Activated CD4-positive, alpha-beta T cell treated with anti-CD3 and anti-CD28 coated beads, Interleukin-2, amount 50 U/mL, for 16 hours (primary cell): ENCODE results near the gene OPN1SW.

Experiments
- DNase-seq: peaks from one replicate; pipeline ENCODE4 v3.0.0-alpha.2; 2020

OPN1SW gene

DNA sequence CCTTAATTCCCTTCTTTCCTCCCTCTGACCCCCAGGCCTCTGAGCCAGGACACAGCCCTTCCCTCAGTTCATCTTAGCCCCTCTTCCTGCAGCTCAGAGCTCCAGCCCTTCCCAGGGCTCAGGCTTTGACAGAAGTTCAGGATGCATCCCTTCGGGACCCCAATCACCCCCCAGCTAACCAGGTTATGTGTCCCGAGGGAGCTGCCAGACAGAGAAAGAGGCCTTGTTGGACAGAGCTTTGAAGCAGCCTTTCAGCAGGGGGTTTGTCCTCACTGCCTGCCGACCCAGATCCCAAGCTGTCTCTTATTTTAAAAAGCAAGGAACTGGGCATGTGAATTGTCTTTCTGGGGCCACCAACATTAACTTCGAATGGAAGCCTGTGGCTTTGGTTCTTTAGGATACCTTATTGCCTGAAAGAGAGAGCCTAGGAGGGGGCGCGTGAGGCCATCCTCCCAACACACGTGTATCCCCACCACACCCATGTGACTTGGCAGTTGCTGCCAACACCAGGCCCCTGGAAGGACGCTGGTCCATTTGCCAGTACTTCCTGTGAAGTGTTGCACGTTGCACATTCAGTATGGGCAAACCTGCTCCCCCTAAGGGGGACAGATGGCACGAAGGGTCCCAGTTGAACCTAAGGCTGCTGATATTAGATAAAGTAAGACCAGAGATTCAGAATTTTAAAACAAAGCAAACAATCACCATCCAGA lies 17.0 kb upstream of the OPN1SW start:
- no peak for DNase-seq

- no peak for DNase-seq
Observed at GRCh38 chr7:128791972-128792327, 16.4 kb upstream of the OPN1SW start.

DNA sequence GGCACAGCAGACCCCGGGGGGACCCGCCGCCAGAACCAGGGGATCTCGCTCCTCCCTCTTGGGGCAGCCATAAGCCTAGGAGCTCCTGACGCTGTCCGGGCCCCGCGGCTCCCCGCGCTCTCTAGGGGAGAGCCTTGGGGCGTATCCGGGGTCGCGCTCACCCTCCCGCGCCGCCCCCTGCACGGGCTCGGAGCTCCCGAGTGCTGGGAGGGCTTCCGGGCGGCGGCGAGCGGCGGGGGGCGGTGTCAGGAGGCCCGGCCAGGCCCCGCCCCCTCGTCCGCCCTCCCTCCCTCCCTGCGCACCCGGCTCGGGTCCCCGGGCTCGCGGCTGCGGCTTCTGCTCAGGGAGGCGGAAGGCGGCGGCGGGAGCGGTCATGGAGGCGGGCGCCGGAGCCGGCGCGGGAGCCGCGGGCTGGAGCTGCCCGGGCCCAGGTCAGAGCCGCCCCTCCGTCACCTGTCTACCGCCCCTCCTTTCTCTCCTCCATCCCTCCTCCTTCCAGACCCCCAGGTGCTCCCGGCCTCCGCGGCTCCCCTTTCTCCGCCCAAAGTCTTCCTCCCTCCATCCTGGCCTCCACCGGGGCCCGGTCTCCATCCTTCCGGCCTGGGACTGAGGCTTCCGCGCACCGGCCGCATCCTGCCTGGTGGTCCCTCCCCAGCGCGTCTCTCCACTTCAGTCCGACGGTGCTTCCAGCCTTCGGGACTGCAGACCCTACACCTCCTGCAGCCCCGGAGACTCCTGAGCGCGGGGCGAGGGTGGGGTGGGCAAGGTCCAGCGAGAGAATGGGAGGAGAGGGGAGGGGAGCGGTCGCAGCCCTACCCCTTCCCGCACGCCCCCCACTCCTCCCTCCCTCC lies 15.8 kb upstream of the OPN1SW start, which contains the start of gene CCDC136:
Gene CCDC136, plus strand, starts transcription at position 848 of the 851 bp plus-strand sequence. CDS start 444 bp downstream, outside the sequence.
- peak; percentile 69 for DNase-seq

- DNase-seq: no peak
Observed at GRCh38 chr7:128790315-128791041, 14.9 kb upstream of the OPN1SW start.

- DNase-seq: no peak
Observed at GRCh38 chr7:128788446-128789412, 13.1 kb upstream of the OPN1SW start.

DNA sequence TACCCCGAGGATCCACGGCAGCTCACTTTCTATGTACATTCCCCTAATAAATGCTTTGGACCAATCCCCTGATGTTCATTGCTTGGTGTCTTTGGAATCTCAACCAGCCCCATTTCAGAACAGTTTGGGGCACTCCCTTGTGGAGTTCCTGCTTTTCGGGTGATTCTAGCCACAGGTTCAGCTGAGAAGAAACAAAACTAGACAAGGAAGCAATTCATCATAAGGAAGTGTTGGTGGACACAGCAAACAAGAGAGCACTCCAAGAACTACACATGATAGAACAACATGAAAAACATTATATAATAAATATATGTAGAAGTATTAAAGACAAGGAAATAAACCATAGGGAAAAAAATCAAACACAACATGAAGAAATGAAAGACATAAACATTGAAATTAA lies 10.1 kb upstream of the OPN1SW start:
- no peak for DNase-seq

DNA sequence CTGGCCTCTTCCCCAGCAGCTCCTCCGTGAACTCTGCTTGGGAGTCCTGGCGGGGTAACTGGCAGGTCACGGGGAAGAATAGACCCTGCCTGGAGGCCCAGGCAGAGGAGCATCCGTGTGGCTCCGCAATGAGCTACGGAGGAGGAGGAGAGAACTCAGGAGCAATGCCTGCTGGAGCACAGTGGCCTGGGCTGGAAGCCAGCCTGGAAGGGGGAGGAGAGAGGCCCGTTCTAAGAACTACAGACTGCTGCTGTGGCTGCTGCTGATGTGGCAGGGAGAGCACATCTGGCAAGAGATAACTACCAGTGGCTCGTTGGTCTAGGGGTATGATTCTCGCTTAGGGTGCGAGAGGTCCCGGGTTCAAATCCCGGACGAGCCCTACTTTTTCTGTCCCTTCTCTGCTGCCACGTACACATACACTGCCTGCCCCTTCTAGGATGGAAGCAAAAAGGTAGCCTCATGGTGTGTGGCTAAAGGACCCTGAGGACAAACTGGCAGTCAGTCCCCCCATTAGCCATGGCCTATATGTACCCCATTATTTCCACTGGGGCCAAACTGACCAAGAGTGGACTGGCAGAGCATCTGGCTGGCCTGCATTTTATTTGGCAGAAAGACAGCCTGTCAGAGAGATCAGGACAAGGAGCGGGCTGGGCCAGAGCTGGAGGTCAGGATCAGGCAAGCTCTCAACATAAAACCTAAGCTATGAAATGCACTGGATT lies 7.7 kb upstream of the OPN1SW start:
- DNase-seq: peak; percentile 45

- no peak for DNase-seq
Observed at GRCh38 chr7:128781851-128782250, 6.3 kb upstream of the OPN1SW start.

GRCh38 chr7:128781126-128781525 lies 5.5 kb upstream of the OPN1SW start:
- DNase-seq: no peak

DNA sequence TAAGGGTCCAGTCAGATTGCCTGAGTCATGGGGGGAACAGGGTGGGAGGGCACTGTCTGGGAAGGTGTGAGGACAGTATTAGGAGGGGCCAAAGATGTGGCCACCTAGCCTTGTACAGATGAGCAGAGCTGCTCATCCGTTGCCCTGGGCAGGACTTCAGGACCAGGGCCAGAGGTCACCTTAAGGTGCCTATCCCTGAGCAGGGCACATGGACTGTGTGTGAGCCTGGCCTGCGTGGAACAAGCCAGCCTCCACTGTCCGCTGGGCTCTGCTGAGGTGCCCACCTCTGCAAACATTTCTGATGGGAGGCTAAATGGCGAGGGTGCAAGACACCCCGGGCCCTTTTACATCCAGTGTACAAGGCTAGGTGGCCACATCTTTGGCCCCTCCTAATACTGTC lies 3.4 kb upstream of the OPN1SW start:
- DNase-seq: no peak

DNA sequence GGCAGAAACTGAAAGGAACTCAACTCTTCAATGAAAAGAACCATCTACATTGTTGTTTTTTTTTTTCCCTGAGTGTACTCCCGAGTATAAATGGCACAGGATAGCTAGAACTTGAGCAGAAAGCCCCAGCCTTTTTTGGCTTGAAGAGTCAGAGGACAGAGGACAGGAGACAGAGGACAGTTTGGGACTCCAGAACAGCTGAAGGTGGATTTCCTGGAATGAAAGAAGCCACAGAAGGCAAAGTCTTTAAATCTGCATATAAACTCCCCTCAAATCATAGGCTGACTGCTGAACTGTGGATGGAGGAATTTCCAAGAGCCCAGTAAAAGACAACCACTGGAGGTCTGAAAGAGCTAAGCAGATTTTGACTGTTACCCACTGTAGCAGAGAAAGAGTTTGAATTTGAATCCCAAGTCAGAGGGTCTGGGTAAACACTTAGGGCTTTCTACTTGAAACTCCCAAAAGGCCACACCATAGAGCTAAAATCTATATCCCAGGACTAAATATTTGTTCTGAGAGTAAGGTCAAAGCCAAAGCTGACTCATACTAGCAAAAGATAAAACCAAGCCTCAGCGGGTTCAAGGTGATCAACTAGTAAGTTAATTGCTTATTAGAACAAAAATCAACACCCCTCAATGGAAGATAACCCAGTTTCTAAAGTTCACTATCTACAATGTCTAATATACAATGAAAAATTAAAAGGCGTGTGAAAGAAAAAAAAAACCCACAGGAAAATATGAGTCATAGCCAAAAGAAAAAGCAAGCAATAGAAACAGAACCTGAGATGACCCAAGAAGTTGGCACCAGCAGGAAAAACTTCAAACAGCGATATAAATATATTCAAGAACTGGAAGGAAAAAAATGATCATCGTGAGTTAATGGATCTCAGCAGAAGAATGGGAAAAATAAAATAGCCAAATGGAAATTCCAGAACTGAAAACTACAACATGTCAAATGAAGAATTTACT lies 1.8 kb upstream of the OPN1SW start:
- peak; percentile 8 for DNase-seq

GRCh38 chr7:128774921-128775320 lies 673 bp downstream of the OPN1SW start:
- DNase-seq: no peak

DNA sequence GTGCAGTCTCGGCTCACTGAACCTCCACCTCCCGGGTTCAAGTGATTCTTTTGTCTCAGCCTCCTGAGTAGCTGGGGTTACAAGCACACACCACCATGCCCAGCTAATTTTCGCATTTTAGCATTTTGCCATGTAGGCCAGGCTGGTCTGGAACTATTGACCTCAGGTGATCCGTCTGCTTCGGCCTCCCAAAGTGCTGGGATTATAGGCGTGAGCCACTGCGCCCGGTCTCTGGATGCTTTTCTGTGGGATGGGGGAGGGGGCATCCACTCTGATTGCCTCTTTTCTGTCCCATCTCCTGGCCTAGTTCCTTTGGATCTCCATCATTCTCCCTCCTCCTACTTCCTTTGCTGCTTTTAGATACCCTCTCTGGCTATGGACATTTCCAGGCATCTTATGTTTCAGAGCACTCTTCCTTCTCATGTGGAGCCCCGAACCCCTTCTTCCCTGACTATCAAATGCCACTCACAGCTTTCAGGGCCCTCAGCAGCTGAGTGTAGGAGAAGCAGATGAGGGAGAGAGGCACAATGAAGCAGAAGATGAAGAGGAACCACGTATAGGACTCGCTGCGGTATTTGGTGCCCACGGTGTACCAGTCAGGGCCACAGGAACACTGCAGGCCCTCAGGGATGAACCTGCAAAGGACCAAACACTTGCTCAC lies 1.4 kb downstream of the OPN1SW start:
- DNase-seq: no peak

GRCh38 chr7:128773604-128774003 lies 2.0 kb downstream of the OPN1SW start:
- DNase-seq: no peak

GRCh38 chr7:128770233-128770632 lies 5.4 kb downstream of the OPN1SW start:
- DNase-seq: no peak

- no peak for DNase-seq
Observed at GRCh38 chr7:128767475-128768110, 8.0 kb downstream of the OPN1SW start.

GRCh38 chr7:128763541-128763940 lies 12.1 kb downstream of the OPN1SW start:
- no peak for DNase-seq

- no peak for DNase-seq
Observed at GRCh38 chr7:128759242-128759641, 16.4 kb downstream of the OPN1SW start.

- DNase-seq: no peak
Observed at GRCh38 chr7:128758553-128758952, 17.0 kb downstream of the OPN1SW start.
